ENCODE data around the gene BLVRB. TPM values are rescaled to one million over a fixed set of nuclear protein-coding genes. Genes with fewer than 3 reads are reported as not detected.
"Not testable (repeated sequence)": the region's sequence is repeated elsewhere in the genome, so short reads cannot be mapped to it uniquely, and the experiment has no call there.

BLVRB gene
- total and polyA plus RNA-seq, 4 donors: 135 to 413 (median 260) TPM

- 85 to 88% methylated on average over 4 of the region's 4 CpGs for WGBS, 2 donors
- no peak for ATAC-seq (ENCODE audit: insufficient read depth, low FRiP score)
- TF ChIP-seq, protein P1, sequence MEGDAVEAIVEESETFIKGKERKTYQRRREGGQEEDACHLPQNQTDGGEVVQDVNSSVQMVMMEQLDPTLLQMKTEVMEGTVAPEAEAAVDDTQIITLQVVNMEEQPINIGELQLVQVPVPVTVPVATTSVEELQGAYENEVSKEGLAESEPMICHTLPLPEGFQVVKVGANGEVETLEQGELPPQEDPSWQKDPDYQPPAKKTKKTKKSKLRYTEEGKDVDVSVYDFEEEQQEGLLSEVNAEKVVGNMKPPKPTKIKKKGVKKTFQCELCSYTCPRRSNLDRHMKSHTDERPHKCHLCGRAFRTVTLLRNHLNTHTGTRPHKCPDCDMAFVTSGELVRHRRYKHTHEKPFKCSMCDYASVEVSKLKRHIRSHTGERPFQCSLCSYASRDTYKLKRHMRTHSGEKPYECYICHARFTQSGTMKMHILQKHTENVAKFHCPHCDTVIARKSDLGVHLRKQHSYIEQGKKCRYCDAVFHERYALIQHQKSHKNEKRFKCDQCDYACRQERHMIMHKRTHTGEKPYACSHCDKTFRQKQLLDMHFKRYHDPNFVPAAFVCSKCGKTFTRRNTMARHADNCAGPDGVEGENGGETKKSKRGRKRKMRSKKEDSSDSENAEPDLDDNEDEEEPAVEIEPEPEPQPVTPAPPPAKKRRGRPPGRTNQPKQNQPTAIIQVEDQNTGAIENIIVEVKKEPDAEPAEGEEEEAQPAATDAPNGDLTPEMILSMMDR (IDR thresholded peaks at IDR 0.05; ENCODE audit: control extremely low read depth, extremely low read depth): no peak
- Histone ChIP-seq H3K9ac (ENCODE audit: insufficient read depth in 1 of 2, low read length in 2 of 2) (no peak overlapping the region), H3K9me3 (ENCODE audit: control insufficient read depth in 4 of 4, insufficient read depth in 3 of 4, low read length in 3 of 4) (no peaks in the 10 kb centered on the region), H3K4me3 (no peak overlapping the region), H3K4me1 (ENCODE audit: control insufficient read depth in 5 of 5, insufficient read depth in 5 of 5, low read length in 5 of 5) (no peaks in the 10 kb centered on the region), H3K27ac (ENCODE audit: low read depth in 1 of 2, low read length in 1 of 2) (no peak overlapping the region), H3K36me3 (ENCODE audit: control insufficient read depth in 4 of 4, insufficient read depth in 4 of 4, low read length in 4 of 4) (no peaks in the 10 kb centered on the region), H3K27me3 (ENCODE audit: control insufficient read depth in 3 of 3, insufficient read depth in 3 of 3, low read length in 2 of 3) (no peaks in the 10 kb centered on the region)
- DNase-seq: no peak
Measured at GRCh38 chr19:40501599-40501998, 36.1 kb upstream of the BLVRB start.

DNA sequence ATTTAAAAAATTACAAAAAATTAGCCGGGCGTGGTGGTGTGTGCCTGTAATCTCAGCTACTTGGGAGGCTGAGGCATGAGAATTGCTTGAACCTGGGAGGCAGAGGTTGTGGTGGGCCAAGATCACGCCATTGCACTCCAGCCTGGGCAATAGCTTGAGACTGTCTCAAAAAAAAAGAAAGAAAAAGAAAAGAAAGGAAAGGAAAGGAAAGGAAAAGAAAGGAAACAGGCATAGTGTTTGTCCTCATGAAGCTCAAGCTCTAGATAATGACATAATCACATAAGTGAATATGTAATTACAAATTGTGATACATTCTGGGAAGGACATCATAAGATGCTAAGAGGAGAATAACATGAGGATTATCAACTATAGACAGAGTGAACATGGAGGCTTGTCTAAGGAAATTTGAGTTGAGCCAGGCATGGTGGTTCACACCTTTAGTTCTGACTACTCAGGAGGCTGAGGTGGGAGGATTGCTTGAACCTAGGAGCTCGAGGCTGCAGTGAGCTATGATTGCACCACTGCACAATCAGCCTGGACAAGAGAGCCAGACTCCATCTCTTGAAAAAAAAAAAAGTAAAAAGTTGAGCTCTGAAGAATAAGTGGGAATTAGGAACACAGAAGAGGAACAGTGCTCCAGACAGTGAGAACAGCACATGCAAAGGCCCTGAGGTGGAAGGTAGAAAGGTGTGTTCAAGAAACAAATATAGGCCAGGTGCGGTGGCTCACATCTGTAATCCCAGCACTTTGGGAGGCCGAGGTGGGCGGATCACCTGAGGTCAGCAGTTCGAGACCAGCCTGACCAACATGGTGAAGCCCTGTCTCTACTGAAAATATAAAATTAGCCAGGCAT lies 35.4 kb upstream of the BLVRB start:
- H3K4me3 ChIP-seq; H3K27me3 ChIP-seq (ENCODE audit: control insufficient read depth in 3 of 3, insufficient read depth in 3 of 3, low read length in 2 of 3); H3K36me3 ChIP-seq (ENCODE audit: control insufficient read depth in 4 of 4, insufficient read depth in 4 of 4, low read length in 4 of 4); H3K27ac ChIP-seq (ENCODE audit: low read depth in 1 of 2, low read length in 1 of 2); H3K9ac ChIP-seq (ENCODE audit: insufficient read depth in 1 of 2, low read length in 2 of 2); H3K9me3 ChIP-seq (ENCODE audit: control insufficient read depth in 4 of 4, insufficient read depth in 3 of 4, low read length in 3 of 4); ATAC-seq (ENCODE audit: insufficient read depth, low FRiP score); DNase-seq; H3K4me1 ChIP-seq (ENCODE audit: control insufficient read depth in 5 of 5, insufficient read depth in 5 of 5, low read length in 5 of 5): not testable (repeated sequence)
- 85 to 88% methylated on average over 8 of the region's 8 CpGs for WGBS, 2 donors

DNA sequence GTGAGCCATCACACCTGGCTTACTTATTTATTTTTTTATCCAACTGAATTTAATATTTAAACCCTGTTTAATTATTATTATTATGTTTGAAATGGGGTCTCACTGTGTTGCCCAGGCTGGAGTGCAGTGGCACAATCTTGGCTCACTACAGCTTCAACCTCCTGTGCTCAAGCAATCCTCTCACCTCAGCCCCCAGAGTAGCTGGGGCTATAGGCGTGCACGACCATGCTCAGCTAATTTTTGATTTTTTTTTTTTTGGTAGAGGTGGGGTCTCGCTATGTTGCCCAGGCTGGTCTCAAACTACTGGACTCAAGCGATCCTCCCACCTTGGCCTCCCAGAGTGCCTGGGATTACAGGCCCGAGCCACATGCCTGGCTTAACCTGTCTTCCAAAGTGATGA lies 33.8 kb upstream of the BLVRB start:
- WGBS, 2 donors: 92 to 96% methylated on average over 5 of the region's 5 CpGs
- no peak overlapping the region for H3K9ac ChIP-seq (ENCODE audit: insufficient read depth in 1 of 2, low read length in 2 of 2)
- peaks cover 0 to 4% (median 0%) of the 10 kb centered on the region in 3 donors for H3K27me3 ChIP-seq (ENCODE audit: control insufficient read depth in 3 of 3, insufficient read depth in 3 of 3, low read length in 2 of 3)
- DNase-seq (no peak), ATAC-seq (ENCODE audit: insufficient read depth, low FRiP score) (no peak)
- H3K9me3 ChIP-seq (ENCODE audit: control insufficient read depth in 4 of 4, insufficient read depth in 3 of 4, low read length in 3 of 4): no peaks in the 10 kb centered on the region
- no peak overlapping the region for H3K4me3 ChIP-seq
- no peak overlapping the region for H3K27ac ChIP-seq (ENCODE audit: low read depth in 1 of 2, low read length in 1 of 2)
- H3K36me3 ChIP-seq (ENCODE audit: control insufficient read depth in 4 of 4, insufficient read depth in 4 of 4, low read length in 4 of 4): no peaks in the 10 kb centered on the region
- TF ChIP-seq, protein P1 (IDR thresholded peaks at IDR 0.05; ENCODE audit: control extremely low read depth, extremely low read depth): no peak
- H3K4me1 ChIP-seq (ENCODE audit: control insufficient read depth in 5 of 5, insufficient read depth in 5 of 5, low read length in 5 of 5): no peaks in the 10 kb centered on the region

DNA sequence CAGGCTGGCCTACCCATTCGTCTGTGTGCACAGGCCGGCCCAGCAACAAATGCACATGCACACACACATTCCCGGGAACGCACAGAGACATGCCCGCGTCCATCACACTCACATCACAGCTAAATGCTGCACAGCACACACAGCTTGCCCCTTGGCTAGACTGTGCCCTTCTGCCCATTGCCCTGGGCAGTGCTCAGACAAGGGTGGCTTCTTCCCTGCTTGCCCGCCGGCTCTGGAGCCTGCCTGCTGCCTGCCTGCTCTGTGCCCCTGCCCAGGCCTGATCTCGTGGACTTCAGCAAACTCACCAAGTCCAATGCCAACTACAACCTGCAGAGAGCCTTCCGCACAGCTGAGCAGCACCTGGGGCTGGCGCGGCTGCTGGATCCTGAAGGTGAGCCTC lies 31.7 kb upstream of the BLVRB start:
- WGBS, 2 donors: 89 to 90% methylated on average over 12 of the region's 12 CpGs

More for the DNA sequence above, 31.7 kb upstream of the BLVRB start:
- Histone ChIP-seq H3K27ac (ENCODE audit: low read depth in 1 of 2, low read length in 1 of 2) (no peak overlapping the region), H3K4me3 (no peak overlapping the region), H3K9me3 (ENCODE audit: control insufficient read depth in 4 of 4, insufficient read depth in 3 of 4, low read length in 3 of 4) (peaks cover 0 to 5% (median 0%) of the 10 kb centered on the region in 4 donors), H3K27me3 (ENCODE audit: control insufficient read depth in 3 of 3, insufficient read depth in 3 of 3, low read length in 2 of 3) (peaks cover 0 to 4% (median 0%) of the 10 kb centered on the region in 3 donors), H3K36me3 (ENCODE audit: control insufficient read depth in 4 of 4, insufficient read depth in 4 of 4, low read length in 4 of 4) (no peaks in the 10 kb centered on the region), H3K4me1 (ENCODE audit: control insufficient read depth in 5 of 5, insufficient read depth in 5 of 5, low read length in 5 of 5) (no peaks in the 10 kb centered on the region), H3K9ac (ENCODE audit: insufficient read depth in 1 of 2, low read length in 2 of 2) (no peak overlapping the region)
- DNase-seq (no peak), ATAC-seq (ENCODE audit: insufficient read depth, low FRiP score) (no peak)
- TF ChIP-seq, protein P1 (IDR thresholded peaks at IDR 0.05; ENCODE audit: control extremely low read depth, extremely low read depth): no peak
